ENCODE results near the gene WIPI1. TPM values are rescaled to one million over a fixed set of nuclear protein-coding genes. Genes with fewer than 3 reads are reported as not detected.

Gene WIPI1
- total RNA-seq, 1 donor from 2014 or later = 29.5 TPM

DNA sequence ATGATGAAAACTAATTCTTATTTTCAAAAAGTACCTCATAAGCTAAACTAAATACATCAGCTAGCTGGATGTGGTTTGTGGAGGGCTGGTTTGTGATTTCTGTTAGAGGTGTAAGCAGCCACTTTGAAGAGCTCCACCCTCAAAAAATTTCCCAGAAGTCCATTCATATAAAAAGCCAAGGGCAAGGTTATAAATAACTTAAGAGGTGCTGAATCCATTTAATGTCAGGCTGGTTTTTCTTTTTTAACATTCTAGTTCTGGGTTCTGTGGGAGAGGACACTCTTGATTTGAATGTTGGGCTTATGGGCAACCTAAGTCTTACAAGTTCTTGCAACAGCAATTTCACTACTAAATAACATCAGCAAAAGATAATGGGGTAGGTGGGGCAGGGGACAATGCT, 3.4 kb upstream of the WIPI1 start:
- H3K4me2 ChIP-seq = no peak overlapping the region
- H3F3A ChIP-seq (ENCODE audit: low read depth) = peaks cover 20% of the 10 kb centered on the region
- no peak overlapping the region for H2AFZ ChIP-seq (replicated peaks)
- H3K4me3 Mint-ChIP-seq = no peak overlapping the region
- peaks cover 21% of the 10 kb centered on the region for H3K4me1 Mint-ChIP-seq
- no peaks in the 10 kb centered on the region for H3K36me3 Mint-ChIP-seq
- peaks cover 17% of the 10 kb centered on the region for H3K27me3 ChIP-seq
- no peak overlapping the region for H3K27ac Mint-ChIP-seq
- H3K27ac ChIP-seq = no peak overlapping the region
- no peaks in the 10 kb centered on the region for H3K79me2 ChIP-seq (ENCODE audit: low read depth)
- peaks cover 11% of the 10 kb centered on the region for H3K27me3 Mint-ChIP-seq (ENCODE audit: insufficient read depth, low read depth)
- no peak for TF ChIP-seq EZH2 (IDR thresholded peaks at IDR 0.05)
- TF ChIP-seq, protein P1, sequence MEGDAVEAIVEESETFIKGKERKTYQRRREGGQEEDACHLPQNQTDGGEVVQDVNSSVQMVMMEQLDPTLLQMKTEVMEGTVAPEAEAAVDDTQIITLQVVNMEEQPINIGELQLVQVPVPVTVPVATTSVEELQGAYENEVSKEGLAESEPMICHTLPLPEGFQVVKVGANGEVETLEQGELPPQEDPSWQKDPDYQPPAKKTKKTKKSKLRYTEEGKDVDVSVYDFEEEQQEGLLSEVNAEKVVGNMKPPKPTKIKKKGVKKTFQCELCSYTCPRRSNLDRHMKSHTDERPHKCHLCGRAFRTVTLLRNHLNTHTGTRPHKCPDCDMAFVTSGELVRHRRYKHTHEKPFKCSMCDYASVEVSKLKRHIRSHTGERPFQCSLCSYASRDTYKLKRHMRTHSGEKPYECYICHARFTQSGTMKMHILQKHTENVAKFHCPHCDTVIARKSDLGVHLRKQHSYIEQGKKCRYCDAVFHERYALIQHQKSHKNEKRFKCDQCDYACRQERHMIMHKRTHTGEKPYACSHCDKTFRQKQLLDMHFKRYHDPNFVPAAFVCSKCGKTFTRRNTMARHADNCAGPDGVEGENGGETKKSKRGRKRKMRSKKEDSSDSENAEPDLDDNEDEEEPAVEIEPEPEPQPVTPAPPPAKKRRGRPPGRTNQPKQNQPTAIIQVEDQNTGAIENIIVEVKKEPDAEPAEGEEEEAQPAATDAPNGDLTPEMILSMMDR (IDR thresholded peaks at IDR 0.05) = no peak
- no peak for TF ChIP-seq EZH2phosphoT487 (IDR thresholded peaks at IDR 0.05)
- H4K20me1 ChIP-seq (ENCODE audit: low read depth) = no peaks in the 10 kb centered on the region
- peaks cover 3% of the 10 kb centered on the region for H3K4me1 ChIP-seq
- H3K9me3 ChIP-seq (ENCODE audit: low read depth) = no peaks in the 10 kb centered on the region
- no peaks in the 10 kb centered on the region for H3K9me3 Mint-ChIP-seq
- no peak overlapping the region for H3K9ac ChIP-seq
- DNase-seq (ENCODE audit: low spot score) = no peak
- H3K4me3 ChIP-seq = no peak overlapping the region
- no peaks in the 10 kb centered on the region for H3K36me3 ChIP-seq

DNA sequence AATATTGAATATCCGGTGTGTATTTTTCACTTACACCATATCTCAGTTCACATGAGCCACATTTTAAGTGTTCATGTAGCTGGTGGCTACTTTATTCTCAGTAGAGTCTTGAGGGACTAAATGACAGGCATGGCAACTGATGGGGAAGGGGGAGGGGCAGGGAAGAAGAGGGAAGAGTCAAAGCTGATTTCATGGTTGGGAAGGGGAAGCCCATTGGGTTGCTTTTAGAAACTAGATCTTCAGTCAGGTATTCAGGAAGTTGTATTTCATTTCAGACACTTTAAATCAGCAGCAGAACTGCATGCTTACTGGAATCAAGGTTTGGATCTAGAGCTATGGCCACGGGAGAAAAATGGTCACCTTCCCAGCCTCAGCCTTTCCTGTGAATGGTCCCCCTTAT, 2.9 kb upstream of the WIPI1 start:
- no peaks in the 10 kb centered on the region for H3K36me3 Mint-ChIP-seq
- H3K4me3 Mint-ChIP-seq = no peak overlapping the region
- peaks cover 3% of the 10 kb centered on the region for H3K4me1 ChIP-seq
- no peaks in the 10 kb centered on the region for H3K79me2 ChIP-seq (ENCODE audit: low read depth)
- H3K27ac Mint-ChIP-seq = no peak overlapping the region
- no peak overlapping the region for H3K9ac ChIP-seq
- H3K9me3 Mint-ChIP-seq = no peaks in the 10 kb centered on the region
- H3K4me1 Mint-ChIP-seq = peaks cover 22% of the 10 kb centered on the region
- no peaks in the 10 kb centered on the region for H3K36me3 ChIP-seq
- DNase-seq (ENCODE audit: low spot score) = no peak
- H3K27me3 Mint-ChIP-seq (ENCODE audit: insufficient read depth, low read depth) = peaks cover 11% of the 10 kb centered on the region
- no peaks in the 10 kb centered on the region for H4K20me1 ChIP-seq (ENCODE audit: low read depth)
- H3F3A ChIP-seq (ENCODE audit: low read depth) = peaks cover 21% of the 10 kb centered on the region
- no peak overlapping the region for H3K27ac ChIP-seq
- no peak overlapping the region for H3K4me2 ChIP-seq
- H2AFZ ChIP-seq (replicated peaks) = no peak overlapping the region
- no peaks in the 10 kb centered on the region for H3K9me3 ChIP-seq (ENCODE audit: low read depth)
- TF ChIP-seq EZH2phosphoT487 (IDR thresholded peaks at IDR 0.05) (no peak), EZH2 (IDR thresholded peaks at IDR 0.05) (no peak)
- TF ChIP-seq, protein P1 (IDR thresholded peaks at IDR 0.05) = no peak
- H3K27me3 ChIP-seq = peaks cover 17% of the 10 kb centered on the region
- H3K4me3 ChIP-seq = no peak overlapping the region

DNA sequence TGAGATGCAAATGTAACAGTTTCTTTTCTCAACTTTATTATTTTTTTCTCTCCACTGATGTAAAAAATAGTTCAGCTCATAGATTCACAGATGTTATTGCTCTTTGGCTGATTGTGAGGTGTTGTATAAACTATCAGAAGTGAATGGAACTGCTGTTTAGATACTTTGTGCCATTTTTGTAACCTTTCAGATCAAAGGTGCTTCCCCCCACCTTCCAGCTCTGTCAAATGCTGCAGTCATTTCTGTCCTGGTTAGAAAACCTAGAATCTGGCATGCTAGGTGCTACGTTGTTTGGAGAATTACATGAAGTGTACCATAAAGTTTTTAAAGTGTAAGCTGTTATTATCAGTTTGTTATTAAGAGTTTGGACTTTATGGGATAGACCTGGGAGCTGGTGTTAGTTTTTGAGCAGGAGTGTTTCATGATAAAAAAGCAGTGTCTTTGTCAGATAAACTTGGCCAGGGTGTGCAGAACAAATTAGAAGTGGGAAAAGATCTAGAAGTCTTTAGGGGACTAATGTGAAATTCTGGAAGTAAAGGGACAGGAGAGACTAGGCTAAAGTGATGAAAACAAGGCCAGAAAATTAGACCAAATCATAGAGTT, 1.8 kb upstream of the WIPI1 start:
- TF ChIP-seq, protein P1 (IDR thresholded peaks at IDR 0.05) = no peak
- Histone ChIP-seq H3K27me3 (peaks cover 17% of the 10 kb centered on the region), H3K9ac (no peak overlapping the region), H3K36me3 (no peaks in the 10 kb centered on the region), H3K79me2 (ENCODE audit: low read depth) (no peaks in the 10 kb centered on the region), H3K4me1 (peaks cover 3% of the 10 kb centered on the region), H3K9me3 (ENCODE audit: low read depth) (no peaks in the 10 kb centered on the region), H3K27ac (no peak overlapping the region), H4K20me1 (ENCODE audit: low read depth) (no peaks in the 10 kb centered on the region), H3K4me3 (no peak overlapping the region), H3K4me2 (no peak overlapping the region), H2AFZ (replicated peaks) (no peak overlapping the region), H3F3A (ENCODE audit: low read depth) (peaks cover 21% of the 10 kb centered on the region)
- Mint-ChIP-seq H3K36me3 (no peaks in the 10 kb centered on the region), H3K9me3 (no peaks in the 10 kb centered on the region), H3K27ac (no peak overlapping the region), H3K4me3 (no peak overlapping the region), H3K27me3 (ENCODE audit: insufficient read depth, low read depth) (peaks cover 11% of the 10 kb centered on the region), H3K4me1 (peaks cover 23% of the 10 kb centered on the region)
- DNase-seq (ENCODE audit: low spot score) = no peak
